ENCODE data around the gene PAX7. TPM values are rescaled to one million over a fixed set of nuclear protein-coding genes. Genes with fewer than 3 reads are reported as not detected.
A peak's percentile ranks its signal among the peaks of the same experiment; 100 is the strongest.

Gene PAX7
- polyA plus RNA-seq, 2 of the 4 experiments (the other 2 are of a cell fraction), result 0.23 to 0.48 TPM

- peak; percentile 52 to 55; a peak in 2 of 6 replicates for ATAC-seq
- TF ChIP-seq PHF8 (IDR thresholded peaks at IDR 0.05; ENCODE audit: borderline replicate concordance, low read depth), result no peak
- no peak for TF ChIP-seq CBX8 (IDR thresholded peaks at IDR 0.05)
- peak; percentile 29 to 39; a peak in 3 of 5 replicates for TF ChIP-seq RAD21 (conservative IDR thresholded peaks at IDR 0.05 in 1 of 2, IDR thresholded peaks at IDR 0.05 in 1 of 2)
- no peak for TF ChIP-seq REST (IDR thresholded peaks at IDR 0.05)
- no peak for TF ChIP-seq RNF2 (IDR thresholded peaks at IDR 0.05; ENCODE audit: borderline replicate concordance, low read depth)
- TF ChIP-seq SMC3 (IDR thresholded peaks at IDR 0.05), result peak; percentile 43; the same call in 2 of the 3 replicates
- no peak for TF ChIP-seq ZC3H11A (IDR thresholded peaks at IDR 0.05)
- TF ChIP-seq HOXA7 (CRISPR knock-in tag; IDR thresholded peaks at IDR 0.05), result no peak
- TF ChIP-seq CEBPB (IDR thresholded peaks at IDR 0.05), result peak; percentile 16 to 76; a peak in 3 of 4 replicates
- peak; percentile 35 for TF ChIP-seq CTCF (IDR thresholded peaks at IDR 0.05)
- no peak for TF ChIP-seq HOXB5 (CRISPR knock-in tag; IDR thresholded peaks at IDR 0.05)
- TF ChIP-seq JUN (IDR thresholded peaks at IDR 0.05), result no peak
- TF ChIP-seq HDAC2 (IDR thresholded peaks at IDR 0.05), result no peak
- no peak for TF ChIP-seq RARB (CRISPR knock-in tag; IDR thresholded peaks at IDR 0.05)
- no peak for TF ChIP-seq ZFP36 (IDR thresholded peaks at IDR 0.05; ENCODE audit: borderline replicate concordance, partially characterized antibody)
- TF ChIP-seq NR3C1 (IDR thresholded peaks at IDR 0.05), result no peak
- TF ChIP-seq POLR2AphosphoS2 (conservative IDR thresholded peaks at IDR 0.05; ENCODE audit: low read length), result no peak
- no peak for TF ChIP-seq KDM5A (IDR thresholded peaks at IDR 0.05)
- no peak overlapping the region for H3K4me2 ChIP-seq
- POLR2A ChIA-PET, result no interaction called here
- no peak for FAIRE-seq
- no peak overlapping the region for H3K4me3 ChIP-seq
- CTCF ChIA-PET, result interaction anchor here (0.6 to 1.7 kb wide), 6 partner anchors 10 to 80 kb away, joined by 3 to 7 read pairs (median 4); no protein-coding TSS in a partner anchor
- peaks cover 46% of the 10 kb centered on the region for H3K4me1 ChIP-seq
- no peaks in the 10 kb centered on the region for H3K9me3 ChIP-seq
- peak in 1 of 2 experiments; percentile 33 for DNase-seq (ENCODE audit: low read depth in 1 of 2, low spot score in 1 of 2)
- WGBS (ENCODE audit: missing lambda C conversion rate), result 63% methylated on average over 5 of the region's 5 CpGs
- peak overlapping the region; percentile 14 to 47; a peak in 1 of 6 replicates for H3K27ac ChIP-seq
These were observed 43.3 kb downstream of the PAX7 start for GRCh38 chr1:18673976-18674375.

- CTCF ChIA-PET, result interaction anchor here (1.2 to 1.7 kb wide), 4 partner anchors 9 to 79 kb away, joined by 3 to 9 read pairs (median 4); no protein-coding TSS in a partner anchor
- FAIRE-seq, result no peak
These were observed 45.7 kb downstream of the PAX7 start for GRCh38 chr1:18676332-18676781.

More at GRCh38 chr1:18676332-18676781, 45.7 kb downstream of the PAX7 start:
- H3K4me3 ChIP-seq, result no peak overlapping the region
- ATAC-seq, result no peak
- H3K4me2 ChIP-seq, result peak overlapping the region; percentile 38; the same call in 2 of the 3 replicates
- POLR2A ChIA-PET, result no interaction called here
- H3K4me1 ChIP-seq, result peaks cover 22% of the 10 kb centered on the region
- no peak for DNase-seq (ENCODE audit: low read depth in 1 of 2, low spot score in 1 of 2)
- TF ChIP-seq HOXB13 (CRISPR knock-in tag; IDR thresholded peaks at IDR 0.05; ENCODE audit: low read depth) (no peak), JUNB (IDR thresholded peaks at IDR 0.05) (no peak), CHD4 (IDR thresholded peaks at IDR 0.05; ENCODE audit: borderline replicate concordance) (no peak), ZSCAN20 (CRISPR knock-in tag; IDR thresholded peaks at IDR 0.05) (no peak), CBX2 (IDR thresholded peaks at IDR 0.05; ENCODE audit: borderline replicate concordance, low read depth) (no peak), HEYL (CRISPR knock-in tag; IDR thresholded peaks at IDR 0.05) (no peak), MAFK (IDR thresholded peaks at IDR 0.05; ENCODE audit: partially characterized antibody) (no peak)
- 75% methylated on average over 2 of the region's 6 CpGs for WGBS (ENCODE audit: missing lambda C conversion rate)
- no peaks in the 10 kb centered on the region for H3K9me3 ChIP-seq
- peak overlapping the region; percentile 60 to 68; a peak in 5 of 6 replicates for H3K27ac ChIP-seq
